MV-4-11 (cell line): Measurements from ENCODE around the gene KAT2A.
A peak's percentile ranks its signal among the peaks of the same experiment; 100 is the strongest.

Experiments used
- DNase-seq: peaks from one replicate; lab custom pipeline; 2025; lab: John Stamatoyannopoulos, UW

The KAT2A gene

GRCh38 chr17:42114118-42114517 lies 7.0 kb downstream of the KAT2A start:
- no peak for DNase-seq

GRCh38 chr17:42113293-42114069 lies 7.7 kb downstream of the KAT2A start:
- DNase-seq = no peak

- peak; percentile 93 for DNase-seq
These were observed 8.5 kb downstream of the KAT2A start, which contains the start of gene DHX58 for GRCh38 chr17:42112552-42113176. Gene DHX58, minus strand, starts transcription at chr17:42112714. Its CDS starts 822 bp downstream, at chr17:42111892.

- peak; percentile 9 for DNase-seq
These were observed 9.2 kb downstream of the KAT2A start for GRCh38 chr17:42111871-42112551.

GRCh38 chr17:42111265-42111636 lies 9.9 kb downstream of the KAT2A start:
- no peak for DNase-seq

GRCh38 chr17:42110301-42111264 lies 10.6 kb downstream of the KAT2A start:
- DNase-seq = no peak

GRCh38 chr17:42109086-42109485 lies 12.1 kb downstream of the KAT2A start:
- no peak for DNase-seq

GRCh38 chr17:42107597-42108576 lies 13.3 kb downstream of the KAT2A start:
- DNase-seq = peak; percentile 67

GRCh38 chr17:42107124-42107523 lies 14.0 kb downstream of the KAT2A start:
- no peak for DNase-seq

- DNase-seq = no peak
These were observed 15.2 kb downstream of the KAT2A start for GRCh38 chr17:42106009-42106408.

- DNase-seq = no peak
These were observed 16.9 kb downstream of the KAT2A start for GRCh38 chr17:42104264-42104663.

GRCh38 chr17:42103221-42103954 lies 17.8 kb downstream of the KAT2A start:
- DNase-seq = no peak

GRCh38 chr17:42101513-42102292 lies 19.5 kb downstream of the KAT2A start:
- peak; percentile 52 for DNase-seq

- no peak for DNase-seq
These were observed 22.3 kb downstream of the KAT2A start for GRCh38 chr17:42098730-42099399.

GRCh38 chr17:42097691-42098631 lies 23.2 kb downstream of the KAT2A start, which contains the start of gene ZNF385C:
Gene ZNF385C, minus strand, starts transcription at chr17:42098473. Its CDS starts 35,417 bp downstream, at chr17:42063056.
- no peak for DNase-seq

- no peak for DNase-seq
These were observed 24.6 kb downstream of the KAT2A start for GRCh38 chr17:42096360-42097111.
